GM18517 (cell line): ENCODE results near the gene TUBGCP6.

Source experiments
- ATAC-seq: cut with Tn5 transposase; IDR thresholded peaks from one replicate; pipeline ENCODE4 v1.9.1; 2021; ENCODE audit warnings: mild to moderate bottlenecking, moderate library complexity; ENCODE audit not compliant: unreplicated experiment

Gene TUBGCP6

GRCh38 chr22:50197856-50198623, 46.8 kb downstream of the TUBGCP6 start:
- ATAC-seq = no peak

GRCh38 chr22:50197000-50197800, 47.6 kb downstream of the TUBGCP6 start:
- ATAC-seq = no peak

GRCh38 chr22:50196256-50196655, 48.6 kb downstream of the TUBGCP6 start:
- no peak for ATAC-seq

DNA sequence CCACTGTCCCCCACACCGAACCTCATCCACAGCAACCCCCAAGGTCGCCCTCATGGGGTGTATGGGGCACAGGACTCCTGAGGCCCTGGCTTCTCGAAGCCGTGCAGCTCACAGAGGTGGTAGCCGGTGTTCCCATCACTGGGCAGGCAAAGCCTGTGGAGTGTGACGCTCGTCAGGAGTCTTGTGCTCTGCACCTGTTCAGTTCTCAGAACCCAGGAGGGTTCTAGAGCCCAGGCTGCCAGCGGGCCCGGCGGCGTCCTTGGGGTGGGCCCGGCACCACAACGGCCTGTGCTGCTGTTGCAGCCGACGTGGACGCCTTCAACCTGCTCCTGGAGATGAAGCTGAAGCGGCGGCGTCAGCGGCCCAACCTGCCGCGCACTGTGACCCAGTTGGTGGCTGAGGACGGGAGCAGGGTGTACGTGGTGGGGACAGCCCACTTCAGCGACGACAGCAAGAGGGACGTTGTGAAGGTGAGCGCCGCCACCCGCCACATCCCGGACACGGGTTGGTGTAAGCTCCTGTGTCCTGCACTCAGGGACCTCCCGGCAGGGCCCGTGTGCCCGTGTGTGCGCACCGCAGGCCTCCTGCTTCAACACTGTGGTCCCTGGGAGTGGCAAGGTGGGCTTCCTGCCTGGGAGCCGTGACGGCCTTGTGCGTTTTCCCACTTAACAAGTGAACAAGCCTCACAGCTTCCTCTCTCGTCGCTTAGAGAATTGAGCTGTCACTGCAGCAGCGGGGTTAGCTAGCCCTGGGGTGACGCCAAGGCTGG, 50.6 kb downstream of the TUBGCP6 start:
- no peak for ATAC-seq

- ATAC-seq = no peak
Measured at GRCh38 chr22:50193621-50194020, 51.2 kb downstream of the TUBGCP6 start.

- ATAC-seq = no peak
Measured at GRCh38 chr22:50192436-50193204, 52.2 kb downstream of the TUBGCP6 start.

- ATAC-seq = no peak
Measured at GRCh38 chr22:50190941-50191741, 53.7 kb downstream of the TUBGCP6 start.

DNA sequence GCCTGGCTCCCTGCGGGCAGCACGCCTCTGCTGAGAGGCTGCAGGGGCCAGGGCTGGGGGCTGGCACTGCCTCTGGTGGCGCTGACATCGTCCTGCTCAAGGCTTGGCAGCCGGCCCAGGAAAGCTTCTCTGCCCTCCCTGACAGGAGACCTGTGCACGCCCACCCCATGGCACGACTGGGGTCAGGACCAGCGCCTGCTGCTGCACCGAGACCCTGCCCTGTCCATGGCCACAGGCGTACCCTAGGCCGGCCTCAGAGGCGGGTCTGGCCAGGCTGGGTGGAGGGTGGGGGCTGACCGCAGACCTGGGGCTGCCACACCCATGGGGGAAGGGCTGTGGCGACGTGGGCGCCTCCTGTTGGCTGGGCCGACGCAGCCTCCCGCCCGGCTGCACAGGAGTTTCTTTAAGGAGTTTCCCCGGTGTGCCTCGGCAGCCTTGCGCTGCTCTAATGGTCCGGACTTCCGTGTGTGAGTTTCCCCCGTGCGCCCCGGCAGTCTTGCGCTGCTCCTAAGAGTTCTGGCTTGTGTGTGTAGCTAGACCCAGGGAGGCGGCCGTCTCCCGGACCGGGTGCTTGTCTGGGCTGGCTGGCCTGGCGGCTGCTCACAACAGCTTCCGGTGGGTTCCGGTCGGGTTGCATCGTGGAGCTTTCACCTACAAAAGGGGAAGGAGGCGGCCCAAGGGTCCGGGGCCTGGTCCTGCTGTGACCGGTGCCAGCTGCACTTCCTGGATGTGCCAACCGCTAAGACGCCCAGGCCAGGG, 54.5 kb downstream of the TUBGCP6 start:
- no peak for ATAC-seq

DNA sequence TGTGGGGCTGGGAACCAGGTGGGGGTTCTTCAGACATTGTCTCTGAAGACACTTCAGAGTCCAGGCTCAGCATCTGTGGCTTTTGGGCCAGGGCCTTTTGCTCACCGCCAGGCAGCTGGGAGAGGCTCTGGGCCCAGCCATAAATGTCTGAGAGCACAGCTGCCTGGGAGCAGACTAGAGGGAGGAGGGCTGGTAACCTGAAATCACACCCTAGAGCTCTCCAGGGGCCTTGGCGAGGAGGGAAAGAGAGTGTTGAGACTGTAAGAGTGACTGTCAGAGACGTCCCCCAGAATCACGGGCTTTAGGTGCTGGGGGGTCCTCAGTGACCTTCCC, 55.0 kb downstream of the TUBGCP6 start:
- no peak for ATAC-seq

DNA sequence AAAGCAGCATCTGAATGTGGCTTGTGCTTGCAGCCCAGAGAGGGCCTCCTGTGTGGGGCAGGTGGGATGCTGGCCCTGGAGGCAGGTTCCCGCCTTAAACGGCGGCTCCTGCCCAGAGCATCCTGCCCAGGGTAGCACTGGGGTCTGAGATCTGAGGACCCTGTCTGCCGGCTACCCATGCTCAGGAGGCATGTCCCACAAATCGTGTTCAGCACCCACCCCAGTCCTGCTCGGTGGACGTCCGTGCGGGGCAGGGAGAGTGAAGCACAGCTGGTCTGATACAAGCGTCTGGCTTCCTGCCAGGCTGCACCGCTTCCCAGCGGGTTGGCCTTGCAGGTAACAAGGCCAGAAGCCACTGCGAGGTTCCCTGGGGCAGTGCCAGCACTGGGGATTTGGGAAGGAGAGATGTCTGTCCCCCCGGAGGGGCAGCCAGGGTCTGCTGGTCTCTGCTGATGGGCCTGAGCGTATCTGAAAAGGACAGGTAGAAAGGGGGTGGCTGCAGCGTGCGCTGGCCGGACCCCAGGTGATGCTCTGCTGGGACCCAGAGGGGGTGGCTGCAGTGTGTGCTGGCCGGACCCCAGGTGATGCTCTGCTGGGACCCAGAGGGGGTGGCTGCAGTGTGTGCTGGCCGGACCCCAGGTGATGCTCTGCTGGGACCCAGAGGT, 55.5 kb downstream of the TUBGCP6 start:
- ATAC-seq = no peak

DNA sequence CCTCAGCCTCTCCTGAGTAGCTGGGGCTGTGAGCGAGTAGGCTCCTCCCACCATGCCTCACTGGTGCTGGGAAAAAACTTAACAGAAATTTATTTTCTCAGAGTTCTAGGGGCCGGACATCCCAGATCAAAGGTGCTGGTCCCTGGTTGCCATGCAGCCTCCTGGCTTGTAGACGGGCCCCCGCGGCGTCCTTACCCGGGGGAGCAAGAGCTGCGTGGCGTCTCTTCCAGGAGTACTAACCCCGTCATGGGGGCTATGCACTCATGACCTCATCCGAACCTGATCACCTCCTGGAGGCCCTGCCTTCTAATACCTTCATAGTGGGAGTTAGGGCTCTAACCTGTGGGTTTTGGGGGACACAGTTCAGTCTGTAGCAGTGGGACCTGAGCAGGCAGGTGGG, 56.5 kb downstream of the TUBGCP6 start:
- no peak for ATAC-seq

- ATAC-seq = no peak
Measured at GRCh38 chr22:50186761-50187523, 57.9 kb downstream of the TUBGCP6 start.

DNA sequence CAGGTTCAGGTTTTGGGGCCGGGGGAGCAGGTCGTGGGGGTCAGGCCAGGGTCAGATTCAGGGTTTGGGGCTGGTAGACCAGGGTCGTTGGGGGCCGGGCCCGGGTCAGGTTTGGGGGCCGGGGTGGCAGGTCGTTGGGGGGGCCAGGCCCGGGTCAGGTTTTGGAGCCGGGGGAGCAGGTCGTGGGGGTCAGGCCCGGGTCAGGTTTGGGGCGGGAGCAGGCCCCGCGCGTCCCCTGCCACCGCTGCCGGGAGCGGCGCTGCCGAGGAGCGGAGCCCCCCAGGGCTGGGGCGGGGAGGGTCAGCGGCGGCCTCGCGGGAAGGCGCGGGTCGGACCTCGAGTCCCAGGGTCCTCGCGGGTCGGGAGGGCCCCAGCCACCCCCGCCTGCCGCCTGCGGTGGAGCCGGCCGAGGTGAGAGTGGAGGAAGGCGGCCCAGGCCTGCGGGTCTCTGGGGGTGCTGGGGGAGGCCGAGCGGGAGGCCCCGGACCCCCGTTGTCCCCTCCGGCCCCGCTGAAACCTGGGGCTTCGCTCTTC, 58.6 kb downstream of the TUBGCP6 start:
- ATAC-seq = no peak

DNA sequence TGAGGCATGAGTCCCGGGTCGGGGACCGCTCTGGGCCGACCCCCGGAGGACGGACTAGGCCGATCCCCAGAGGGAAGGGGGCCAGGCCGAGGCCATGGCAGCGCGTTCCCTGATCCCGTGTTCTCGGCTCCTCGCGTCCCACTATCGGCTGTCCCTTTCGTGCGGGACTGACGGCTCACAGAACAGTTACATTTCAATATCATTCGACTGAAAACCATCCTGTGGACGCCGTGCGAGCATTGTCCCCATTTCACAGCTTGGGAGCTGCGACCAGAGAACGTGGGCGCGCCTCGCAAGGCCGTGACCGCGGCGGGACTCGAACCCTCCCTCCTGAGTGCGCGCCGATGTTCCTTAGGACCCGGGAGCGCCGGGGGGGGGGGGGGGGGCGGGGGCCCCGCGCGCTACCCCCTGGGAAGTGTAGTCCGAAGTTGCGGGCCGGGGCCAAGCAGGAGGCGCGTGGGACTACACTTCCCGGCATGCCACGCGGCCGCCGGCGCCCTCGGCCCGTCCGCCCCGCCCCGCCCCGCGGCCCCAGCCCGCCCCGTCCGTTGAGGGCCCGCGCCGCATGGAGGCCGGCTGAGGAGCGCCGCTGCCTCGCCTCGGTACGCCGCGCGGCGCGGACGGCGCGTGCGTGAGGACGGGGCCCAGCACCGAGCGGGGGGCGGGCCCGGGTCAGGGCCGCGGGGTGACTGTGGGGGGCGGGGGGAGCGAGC, 59.3 kb downstream of the TUBGCP6 start, which contains the start of gene TRABD:
TRABD (plus strand) TSS at position 539 of the 713 bp plus-strand sequence. CDS start 7,148 bp downstream, outside the sequence.
- ATAC-seq = no peak

- ATAC-seq = no peak
Measured at GRCh38 chr22:50184902-50185374, 59.9 kb downstream of the TUBGCP6 start.

GRCh38 chr22:50184004-50184901, 60.6 kb downstream of the TUBGCP6 start:
- ATAC-seq = no peak
